ENCODE measurements around the gene ITPR3. TPM values are rescaled to one million over a fixed set of nuclear protein-coding genes. Genes with fewer than 3 reads are reported as not detected.

ITPR3 gene
- total RNA-seq, 2 experiments from 2014 or later: 56.6 to 83.5 TPM

DNA sequence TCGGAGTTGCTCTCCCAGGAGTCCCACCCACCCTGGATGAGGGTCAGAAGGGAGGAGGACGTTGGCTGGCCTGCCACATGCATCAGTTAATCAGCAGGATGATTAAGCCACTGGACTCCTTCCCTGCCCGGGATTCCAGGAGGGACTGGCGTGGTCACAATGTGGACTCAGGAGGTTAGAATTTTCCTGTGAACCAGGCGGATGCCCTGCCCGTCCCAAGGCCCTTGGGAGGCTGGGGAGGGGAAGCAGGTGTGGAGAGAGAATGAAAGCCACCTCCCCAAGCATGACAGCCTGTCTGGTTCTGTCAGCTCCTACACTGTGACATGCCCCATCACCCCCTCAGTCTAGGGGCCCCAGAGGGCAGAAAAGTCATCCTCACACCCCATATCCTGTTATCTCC, 11.6 kb upstream of the ITPR3 start:
- Histone ChIP-seq H3K36me3 (ENCODE audit: insufficient read depth, low read length) (no peaks in the 10 kb centered on the region), H2AFZ (ENCODE audit: low read length) (peak overlapping the region; percentile 40; the same call in 1 of the 2 replicates), H3K9me2 (ENCODE audit: insufficient read depth, low read length) (no peaks in the 10 kb centered on the region), H3K4me3 (ENCODE audit: low read depth, low read length, poor library complexity, severe bottlenecking) (no peak overlapping the region), H3K27ac (ENCODE audit: low read depth, low read length, poor library complexity, severe bottlenecking) (peak overlapping the region; percentile 13), H4K20me1 (ENCODE audit: insufficient read depth, low read length) (no peaks in the 10 kb centered on the region), H3K9me3 (ENCODE audit: low read length) (no peaks in the 10 kb centered on the region), H3K4me1 (ENCODE audit: insufficient read depth, low read length, poor library complexity, severe bottlenecking) (peaks cover 20% of the 10 kb centered on the region), H3K4me2 (ENCODE audit: low read length) (peak overlapping the region; percentile 55), H3K79me2 (ENCODE audit: insufficient read depth, low read depth, low read length) (no peaks in the 10 kb centered on the region)
- ChIA-PET CTCF (ENCODE audit: unreplicated experiment) (interaction anchor here (0.5 to 0.8 kb wide), 2 partner anchors 20 to 33 kb away, joined by 3 read pairs; no protein-coding TSS in a partner anchor), POLR2A (no interaction called here)
- intact Hi-C loops (cut with micrococcal nuclease; ENCODE audit: unreplicated experiment): no loop called here
- no TSS peak for BruUV-seq (replicated peaks)
- no peak for TF ChIP-seq EZH2phosphoT487 (IDR thresholded peaks at IDR 0.05; ENCODE audit: borderline replicate concordance, low read depth, low read length)
- TF ChIP-seq, protein P1, sequence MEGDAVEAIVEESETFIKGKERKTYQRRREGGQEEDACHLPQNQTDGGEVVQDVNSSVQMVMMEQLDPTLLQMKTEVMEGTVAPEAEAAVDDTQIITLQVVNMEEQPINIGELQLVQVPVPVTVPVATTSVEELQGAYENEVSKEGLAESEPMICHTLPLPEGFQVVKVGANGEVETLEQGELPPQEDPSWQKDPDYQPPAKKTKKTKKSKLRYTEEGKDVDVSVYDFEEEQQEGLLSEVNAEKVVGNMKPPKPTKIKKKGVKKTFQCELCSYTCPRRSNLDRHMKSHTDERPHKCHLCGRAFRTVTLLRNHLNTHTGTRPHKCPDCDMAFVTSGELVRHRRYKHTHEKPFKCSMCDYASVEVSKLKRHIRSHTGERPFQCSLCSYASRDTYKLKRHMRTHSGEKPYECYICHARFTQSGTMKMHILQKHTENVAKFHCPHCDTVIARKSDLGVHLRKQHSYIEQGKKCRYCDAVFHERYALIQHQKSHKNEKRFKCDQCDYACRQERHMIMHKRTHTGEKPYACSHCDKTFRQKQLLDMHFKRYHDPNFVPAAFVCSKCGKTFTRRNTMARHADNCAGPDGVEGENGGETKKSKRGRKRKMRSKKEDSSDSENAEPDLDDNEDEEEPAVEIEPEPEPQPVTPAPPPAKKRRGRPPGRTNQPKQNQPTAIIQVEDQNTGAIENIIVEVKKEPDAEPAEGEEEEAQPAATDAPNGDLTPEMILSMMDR (conservative IDR thresholded peaks at IDR 0.05; ENCODE audit: low read length): no peak
- peak; percentile 41 for DNase-seq (ENCODE audit: low spot score)

DNA sequence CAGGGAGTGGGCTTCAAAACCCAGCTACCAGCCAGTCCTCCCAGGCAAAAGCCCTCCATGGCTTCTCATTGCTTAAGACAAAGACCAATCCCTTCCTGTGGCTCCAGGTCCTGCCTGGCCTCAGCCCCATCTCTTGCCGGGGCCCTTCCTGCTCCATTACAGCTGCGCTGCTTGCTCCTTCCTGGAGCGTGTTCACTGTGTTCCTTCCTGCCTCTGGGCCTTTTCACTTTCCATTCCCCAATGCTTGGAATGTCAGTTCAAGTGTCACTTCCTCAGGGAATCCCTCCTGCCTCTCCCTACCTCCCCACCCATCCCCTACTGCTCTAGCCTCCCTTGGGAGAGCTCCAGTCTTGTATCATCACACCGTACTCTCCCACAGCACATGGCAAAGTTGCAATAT, 11.1 kb upstream of the ITPR3 start:
- no peak overlapping the region for H3K4me3 ChIP-seq (ENCODE audit: low read depth, low read length, poor library complexity, severe bottlenecking)
- BruUV-seq (replicated peaks): no TSS peak
- no peaks in the 10 kb centered on the region for H3K36me3 ChIP-seq (ENCODE audit: insufficient read depth, low read length)
- ChIA-PET POLR2A (no interaction called here), CTCF (ENCODE audit: unreplicated experiment) (interaction anchor here (0.8 kb wide), 1 partner anchor 20 kb away, joined by 3 read pairs; no protein-coding TSS in a partner anchor)
- intact Hi-C loops (cut with micrococcal nuclease; ENCODE audit: unreplicated experiment): no loop called here
- TF ChIP-seq, protein P1 (conservative IDR thresholded peaks at IDR 0.05; ENCODE audit: low read length): no peak
- TF ChIP-seq EZH2phosphoT487 (IDR thresholded peaks at IDR 0.05; ENCODE audit: borderline replicate concordance, low read depth, low read length): no peak
- H3K4me1 ChIP-seq (ENCODE audit: insufficient read depth, low read length, poor library complexity, severe bottlenecking): peaks cover 20% of the 10 kb centered on the region
- no peaks in the 10 kb centered on the region for H3K9me2 ChIP-seq (ENCODE audit: insufficient read depth, low read length)
- peak overlapping the region; percentile 55 for H3K4me2 ChIP-seq (ENCODE audit: low read length)
- H3K9me3 ChIP-seq (ENCODE audit: low read length): no peaks in the 10 kb centered on the region
- no peak for DNase-seq (ENCODE audit: low spot score)
- peak overlapping the region; percentile 13 for H3K27ac ChIP-seq (ENCODE audit: low read depth, low read length, poor library complexity, severe bottlenecking)
- no peaks in the 10 kb centered on the region for H3K79me2 ChIP-seq (ENCODE audit: insufficient read depth, low read depth, low read length)
- H2AFZ ChIP-seq (ENCODE audit: low read length): peak overlapping the region; percentile 40; the same call in 1 of the 2 replicates
- no peaks in the 10 kb centered on the region for H4K20me1 ChIP-seq (ENCODE audit: insufficient read depth, low read length)

DNA sequence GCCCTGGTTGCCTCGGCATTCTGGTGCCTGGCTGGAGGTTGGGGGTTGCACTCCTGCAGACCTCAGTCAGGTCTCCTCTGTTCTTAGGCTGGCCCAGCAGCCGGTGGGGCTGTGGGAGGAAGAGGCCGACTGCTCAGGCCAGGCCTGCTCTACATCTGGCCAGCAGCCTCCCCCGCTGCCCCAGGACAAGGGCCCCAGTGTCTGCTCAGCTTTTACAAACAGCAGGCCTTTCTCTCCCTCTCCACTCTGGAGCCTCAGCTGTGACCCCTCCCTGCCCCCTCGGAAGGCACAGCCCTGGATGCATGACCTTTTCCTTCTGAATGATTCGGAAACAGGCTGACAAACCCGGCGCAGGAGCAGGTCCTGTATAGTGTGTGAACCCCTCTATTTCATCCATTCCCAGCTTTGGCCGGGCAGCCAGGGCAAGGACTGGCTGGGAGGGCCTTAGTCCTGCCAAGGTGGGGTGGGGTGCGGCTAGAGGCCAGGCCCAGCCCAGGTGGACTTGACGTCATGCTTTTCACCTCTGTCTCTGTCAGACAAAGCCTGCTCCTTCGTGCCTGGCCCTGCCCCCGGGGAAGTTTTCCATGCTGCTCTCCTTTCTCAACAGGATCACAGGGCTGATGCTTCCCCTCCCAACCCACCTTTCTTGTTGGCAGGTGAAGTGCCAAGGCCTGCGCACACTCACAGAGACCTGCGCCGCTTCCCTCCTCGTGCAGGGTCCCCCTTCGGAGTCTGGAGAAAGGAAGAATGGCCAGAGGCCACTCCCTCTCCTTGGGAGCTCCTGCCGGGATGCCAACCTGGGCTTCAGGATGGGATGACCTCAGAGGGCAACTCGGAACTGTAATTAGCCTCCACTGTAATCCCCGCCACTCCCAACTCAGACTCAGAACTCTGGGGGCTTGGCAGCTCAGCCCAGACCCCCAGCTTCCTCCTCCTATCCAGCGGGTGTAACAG, 10.1 kb upstream of the ITPR3 start:
- Histone ChIP-seq H3K9me2 (ENCODE audit: insufficient read depth, low read length) (no peaks in the 10 kb centered on the region), H3K4me3 (ENCODE audit: low read depth, low read length, poor library complexity, severe bottlenecking) (no peak overlapping the region), H3K36me3 (ENCODE audit: insufficient read depth, low read length) (no peaks in the 10 kb centered on the region), H3K9me3 (ENCODE audit: low read length) (no peaks in the 10 kb centered on the region), H3K4me2 (ENCODE audit: low read length) (no peak overlapping the region), H3K79me2 (ENCODE audit: insufficient read depth, low read depth, low read length) (no peaks in the 10 kb centered on the region), H3K27ac (ENCODE audit: low read depth, low read length, poor library complexity, severe bottlenecking) (no peak overlapping the region), H4K20me1 (ENCODE audit: insufficient read depth, low read length) (no peaks in the 10 kb centered on the region), H3K4me1 (ENCODE audit: insufficient read depth, low read length, poor library complexity, severe bottlenecking) (peaks cover 20% of the 10 kb centered on the region), H2AFZ (ENCODE audit: low read length) (no peak overlapping the region)
- CTCF ChIA-PET (ENCODE audit: unreplicated experiment): no interaction called here
- POLR2A ChIA-PET: no interaction called here
- TF ChIP-seq EZH2phosphoT487 (IDR thresholded peaks at IDR 0.05; ENCODE audit: borderline replicate concordance, low read depth, low read length): no peak
- TF ChIP-seq, protein P1 (conservative IDR thresholded peaks at IDR 0.05; ENCODE audit: low read length): no peak
- DNase-seq (ENCODE audit: low spot score): no peak
- BruUV-seq (replicated peaks): no TSS peak
- intact Hi-C loops (cut with micrococcal nuclease; ENCODE audit: unreplicated experiment): no loop called here
